Measurements from ENCODE around the gene OR52K1. TPM values are rescaled to one million over a fixed set of nuclear protein-coding genes. Genes with fewer than 3 reads are reported as not detected.

The OR52K1 gene
- not detected for total RNA-seq
- polyA plus RNA-seq, result not detected
- total RNA-seq, result 0 to 0.09 (median 0.04) reads per million in 6 experiments

DNA sequence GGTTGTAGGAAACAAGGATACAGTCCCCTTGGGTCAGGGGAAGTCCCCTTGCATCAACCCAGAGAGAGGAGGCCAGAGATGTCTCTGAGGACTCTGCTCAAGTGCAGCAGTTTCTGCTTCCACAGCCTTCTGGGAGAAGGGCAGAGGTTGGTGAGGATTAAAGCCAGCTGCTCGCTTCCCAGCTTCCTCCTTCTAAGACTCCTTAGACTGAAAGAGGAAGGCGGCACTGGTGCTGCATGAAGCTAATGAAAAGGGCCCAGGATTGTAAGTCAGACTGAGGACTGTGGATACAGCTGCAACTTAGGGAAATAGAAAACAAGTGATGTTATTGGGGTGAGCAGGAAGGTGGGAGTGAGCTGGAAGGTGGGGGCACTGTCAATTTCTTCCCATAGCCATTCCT, at the start of gene OR52K1:
Gene OR52K1 (plus strand): TSS at position 202 of the 400 bp plus-strand sequence. CDS start 6,255 bp downstream, outside the sequence.
- Mint-ChIP-seq H3K27me3 (peaks cover 0 to 6% (median 3%) of the 10 kb centered on the region in 5 donors), H3K4me3 (no peak within 1 kb of the TSS), H3K36me3 (no peaks in the 10 kb centered on the region), H3K4me1 (no peaks in the 10 kb centered on the region), H3K27ac (no peak within 1 kb of the TSS), H3K9me3 (no peaks in the 10 kb centered on the region)
- POLR2A ChIA-PET, result no interaction called here
- ATAC-seq (no peak), DNase-seq (no peak)

GRCh38 chr11:4433856-4434255, 48.6 kb upstream of the OR52K1 start:
- Mint-ChIP-seq H3K4me1 (no peaks in the 10 kb centered on the region), H3K4me3 (no peak overlapping the region), H3K27ac (no peak overlapping the region), H3K36me3 (peaks cover 0 to 4% (median 0%) of the 10 kb centered on the region in 3 donors), H3K27me3 (peaks cover 6 to 29% (median 7%) of the 10 kb centered on the region in 5 donors), H3K9me3 (peaks cover 0 to 4% (median 2%) of the 10 kb centered on the region in 9 donors)
- ATAC-seq (no peak), DNase-seq (no peak)
- POLR2A ChIA-PET, result no interaction called here

DNA sequence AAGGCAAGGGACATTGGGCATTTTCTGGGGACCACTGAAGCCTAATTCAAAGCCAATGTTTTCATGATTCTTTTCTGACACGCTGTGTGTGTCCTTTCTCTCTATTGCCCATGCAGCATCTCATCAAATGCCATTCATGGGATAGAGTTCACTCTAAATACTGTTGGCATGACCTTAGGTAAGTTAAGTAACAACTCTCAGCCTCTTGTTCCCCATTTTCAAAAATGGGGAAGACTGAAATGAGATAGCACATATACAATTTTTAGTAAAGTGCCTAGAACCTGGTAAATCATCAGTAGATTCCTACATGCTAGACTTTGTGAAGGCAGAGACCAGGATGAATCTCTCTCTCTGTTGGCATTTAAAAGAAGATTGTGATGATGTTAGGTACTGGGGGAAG, 46.0 kb upstream of the OR52K1 start:
- no peak overlapping the region for H3K4me3 Mint-ChIP-seq
- H3K4me1 Mint-ChIP-seq, result no peaks in the 10 kb centered on the region
- POLR2A ChIA-PET, result no interaction called here
- no peak overlapping the region for H3K27ac Mint-ChIP-seq
- H3K36me3 Mint-ChIP-seq, result peaks cover 0 to 8% (median 0%) of the 10 kb centered on the region in 3 donors
- ATAC-seq, result no peak
- no peak for DNase-seq
- peaks cover 0 to 10% (median 6%) of the 10 kb centered on the region in 9 donors for H3K9me3 Mint-ChIP-seq
- H3K27me3 Mint-ChIP-seq, result peaks cover 2 to 26% (median 6%) of the 10 kb centered on the region in 5 donors

DNA sequence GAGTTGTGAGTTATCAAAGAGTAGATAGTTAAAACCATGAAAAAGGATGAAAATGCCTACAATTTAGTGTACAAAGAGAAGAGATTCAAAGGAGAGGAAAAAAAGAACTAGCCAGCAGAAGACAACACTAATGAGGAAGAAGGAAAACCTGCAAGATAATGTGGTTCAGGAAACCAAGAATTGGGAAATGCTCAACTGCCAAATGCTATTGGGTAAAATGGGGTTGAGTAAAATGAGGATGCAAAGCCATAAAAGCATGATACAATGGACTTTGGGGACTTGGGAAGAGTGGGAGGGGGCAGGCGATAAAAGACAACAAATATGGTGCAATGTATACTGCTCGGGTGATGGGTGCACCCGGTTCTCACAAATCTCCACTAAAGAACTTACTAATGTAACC, 40.9 kb upstream of the OR52K1 start:
- no peak overlapping the region for H3K4me3 Mint-ChIP-seq
- peaks cover 5 to 18% (median 5%) of the 10 kb centered on the region in 5 donors for H3K27me3 Mint-ChIP-seq
- H3K36me3 Mint-ChIP-seq, result peaks cover 0 to 8% (median 0%) of the 10 kb centered on the region in 3 donors
- H3K27ac Mint-ChIP-seq, result no peak overlapping the region
- no peak for DNase-seq
- POLR2A ChIA-PET, result no interaction called here
- no peaks in the 10 kb centered on the region for H3K4me1 Mint-ChIP-seq
- no peak for ATAC-seq
- peaks cover 0 to 10% (median 7%) of the 10 kb centered on the region in 9 donors for H3K9me3 Mint-ChIP-seq

- no peak overlapping the region for H3K27ac Mint-ChIP-seq
- H3K9me3 Mint-ChIP-seq, result peaks cover 0 to 10% (median 7%) of the 10 kb centered on the region in 9 donors
- peaks cover 0 to 8% (median 0%) of the 10 kb centered on the region in 3 donors for H3K36me3 Mint-ChIP-seq
- peaks cover 2 to 11% (median 5%) of the 10 kb centered on the region in 5 donors for H3K27me3 Mint-ChIP-seq
- DNase-seq, result no peak
- no peak for ATAC-seq
- no peak overlapping the region for H3K4me3 Mint-ChIP-seq
- POLR2A ChIA-PET, result no interaction called here
- no peaks in the 10 kb centered on the region for H3K4me1 Mint-ChIP-seq
Observed at GRCh38 chr11:4443232-4443891, 39.1 kb upstream of the OR52K1 start.

DNA sequence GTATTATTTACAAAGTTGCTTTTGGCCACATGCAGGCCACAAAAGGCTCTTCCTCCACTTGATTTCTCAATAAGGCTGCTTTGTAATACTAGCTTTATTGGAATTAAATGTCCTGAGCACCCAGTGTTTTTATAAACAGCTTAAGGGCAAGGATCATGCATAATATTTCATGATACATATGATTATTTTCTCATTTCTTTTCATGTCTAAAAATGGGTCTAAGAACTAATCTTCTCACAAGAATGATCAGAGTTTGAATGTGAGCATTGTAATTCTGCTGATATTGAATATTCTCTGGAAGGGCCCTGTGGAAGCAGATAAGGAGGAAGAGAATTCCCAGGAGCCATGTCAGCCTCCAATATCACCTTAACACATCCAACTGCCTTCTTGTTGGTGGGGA, 33.5 kb upstream of the OR52K1 start, which contains the start of gene OR52K2:
Gene OR52K2 (plus strand): TSS at position 301 of the 400 bp plus-strand sequence. CDS start 45 bp downstream, at position 346.
- Mint-ChIP-seq H3K9me3 (peaks cover 0 to 6% (median 2%) of the 10 kb centered on the region in 9 donors), H3K4me3 (peak within 1 kb of the TSS in 1 of 10 donors; percentile 42), H3K4me1 (peaks cover 0 to under 1% (median 0%) of the 10 kb centered on the region in 4 donors), H3K27me3 (peaks cover 0 to 10% (median 3%) of the 10 kb centered on the region in 5 donors), H3K36me3 (peaks cover 0 to 6% (median 3%) of the 10 kb centered on the region in 3 donors), H3K27ac (peak within 1 kb of the TSS in 1 of 10 donors; percentile 45)
- ATAC-seq (no peak), DNase-seq (no peak)
- POLR2A ChIA-PET, result no interaction called here

- H3K27ac Mint-ChIP-seq, result no peak overlapping the region
- peaks cover 0 to 5% (median 2%) of the 10 kb centered on the region in 4 donors for H3K4me1 Mint-ChIP-seq
- POLR2A ChIA-PET, result no interaction called here
- H3K27me3 Mint-ChIP-seq, result peaks cover 1 to 25% (median 12%) of the 10 kb centered on the region in 5 donors
- peaks cover 0 to 15% (median 6%) of the 10 kb centered on the region in 3 donors for H3K36me3 Mint-ChIP-seq
- no peak for DNase-seq
- peaks cover 0 to 21% (median 7%) of the 10 kb centered on the region in 9 donors for H3K9me3 Mint-ChIP-seq
- no peak overlapping the region for H3K4me3 Mint-ChIP-seq
- no peak for ATAC-seq
Observed at GRCh38 chr11:4453118-4453517, 29.3 kb upstream of the OR52K1 start.

DNA sequence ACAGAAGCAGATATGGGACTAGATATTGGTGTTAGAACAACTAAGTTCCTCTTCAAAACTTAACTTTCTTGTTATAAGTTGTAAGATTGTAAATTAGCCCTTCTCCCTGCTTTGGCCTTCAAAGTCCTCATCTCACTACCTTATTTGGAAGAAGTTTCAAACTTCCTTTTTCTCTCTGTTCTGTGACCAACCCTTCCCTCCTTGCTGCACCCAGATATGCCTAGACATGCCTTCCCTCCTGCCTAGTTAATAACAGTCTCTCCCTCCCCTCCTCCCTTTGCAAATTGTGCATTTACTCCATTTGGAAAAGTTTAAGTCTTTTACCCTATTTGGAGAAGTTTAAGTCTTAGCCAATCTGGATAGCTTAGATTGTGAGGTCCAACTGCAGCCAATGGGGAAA, 28.4 kb upstream of the OR52K1 start:
- peaks cover 0 to 15% (median 6%) of the 10 kb centered on the region in 3 donors for H3K36me3 Mint-ChIP-seq
- no peak for DNase-seq
- peaks cover 0 to 5% (median 2%) of the 10 kb centered on the region in 4 donors for H3K4me1 Mint-ChIP-seq
- peaks cover 0 to 21% (median 7%) of the 10 kb centered on the region in 9 donors for H3K9me3 Mint-ChIP-seq
- POLR2A ChIA-PET, result no interaction called here
- ATAC-seq, result no peak
- H3K4me3 Mint-ChIP-seq, result no peak overlapping the region
- no peak overlapping the region for H3K27ac Mint-ChIP-seq
- peaks cover 3 to 29% (median 15%) of the 10 kb centered on the region in 5 donors for H3K27me3 Mint-ChIP-seq

DNA sequence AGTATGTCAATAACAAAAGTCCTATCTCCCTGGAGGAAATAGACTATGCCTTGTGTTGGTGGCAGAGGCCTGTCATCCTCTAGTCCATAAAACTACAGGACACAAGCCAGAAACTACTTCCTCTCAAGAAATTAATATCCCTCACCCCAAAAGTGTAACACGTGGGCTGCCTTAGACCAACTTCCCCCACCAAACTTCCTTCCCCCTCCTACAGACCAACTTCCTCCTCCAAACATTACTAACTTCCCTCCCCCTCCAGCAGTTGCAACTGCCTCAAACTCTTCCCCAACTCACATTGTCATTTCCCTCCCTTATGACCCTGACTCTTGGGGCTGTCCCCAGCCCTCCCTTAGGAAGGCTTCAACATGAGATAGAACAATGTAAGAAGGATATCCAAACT, 27.0 kb upstream of the OR52K1 start:
- no peak for DNase-seq
- Mint-ChIP-seq H3K4me1 (peaks cover 0 to 5% (median 2%) of the 10 kb centered on the region in 4 donors), H3K9me3 (peaks cover 0 to 21% (median 7%) of the 10 kb centered on the region in 9 donors), H3K27me3 (peaks cover 3 to 35% (median 20%) of the 10 kb centered on the region in 5 donors), H3K27ac (no peak overlapping the region), H3K36me3 (peaks cover 0 to 15% (median 6%) of the 10 kb centered on the region in 3 donors), H3K4me3 (no peak overlapping the region)
- POLR2A ChIA-PET, result no interaction called here
- ATAC-seq, result no peak

DNA sequence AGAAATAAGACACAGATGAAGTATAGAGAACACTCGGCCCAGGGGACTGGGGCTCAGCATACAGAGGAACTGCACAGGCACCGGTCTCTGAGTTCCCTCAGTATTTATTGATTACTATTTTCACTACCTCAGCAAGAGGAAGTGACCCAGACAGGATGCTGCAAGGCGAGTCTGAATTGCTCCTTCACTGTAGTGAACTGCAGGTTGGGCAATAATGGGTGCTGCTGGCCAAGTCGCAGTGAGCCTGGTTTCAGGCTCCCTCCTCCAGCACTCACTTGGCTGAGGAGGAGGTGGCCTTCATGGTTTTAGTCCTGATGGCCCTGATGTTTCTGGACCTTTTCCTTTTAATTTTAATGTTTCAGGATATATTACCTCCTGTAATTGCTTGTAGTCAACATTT, 22.9 kb upstream of the OR52K1 start:
- Mint-ChIP-seq H3K27ac (no peak overlapping the region), H3K27me3 (peaks cover 11 to 59% (median 26%) of the 10 kb centered on the region in 5 donors), H3K36me3 (peaks cover 0 to 13% (median 0%) of the 10 kb centered on the region in 3 donors), H3K4me1 (peaks cover 0 to 5% (median 1%) of the 10 kb centered on the region in 4 donors), H3K9me3 (peaks cover 0 to 38% (median 8%) of the 10 kb centered on the region in 9 donors), H3K4me3 (no peak overlapping the region)
- DNase-seq (no peak), ATAC-seq (no peak)
- POLR2A ChIA-PET, result no interaction called here

- H3K4me1 Mint-ChIP-seq, result peaks cover 0 to 5% (median 1%) of the 10 kb centered on the region in 4 donors
- POLR2A ChIA-PET, result interaction anchor here (0.5 kb wide), 1 partner anchor 75 kb away, joined by 3 read pairs; no protein-coding TSS in a partner anchor
- ATAC-seq (no peak), DNase-seq (no peak)
- peaks cover 0 to 14% (median 0%) of the 10 kb centered on the region in 3 donors for H3K36me3 Mint-ChIP-seq
- no peak overlapping the region for H3K4me3 Mint-ChIP-seq
- peaks cover 11 to 59% (median 26%) of the 10 kb centered on the region in 5 donors for H3K27me3 Mint-ChIP-seq
- H3K9me3 Mint-ChIP-seq, result peaks cover 1 to 38% (median 13%) of the 10 kb centered on the region in 9 donors
- H3K27ac Mint-ChIP-seq, result no peak overlapping the region
Observed at GRCh38 chr11:4460151-4460550, 22.3 kb upstream of the OR52K1 start.

DNA sequence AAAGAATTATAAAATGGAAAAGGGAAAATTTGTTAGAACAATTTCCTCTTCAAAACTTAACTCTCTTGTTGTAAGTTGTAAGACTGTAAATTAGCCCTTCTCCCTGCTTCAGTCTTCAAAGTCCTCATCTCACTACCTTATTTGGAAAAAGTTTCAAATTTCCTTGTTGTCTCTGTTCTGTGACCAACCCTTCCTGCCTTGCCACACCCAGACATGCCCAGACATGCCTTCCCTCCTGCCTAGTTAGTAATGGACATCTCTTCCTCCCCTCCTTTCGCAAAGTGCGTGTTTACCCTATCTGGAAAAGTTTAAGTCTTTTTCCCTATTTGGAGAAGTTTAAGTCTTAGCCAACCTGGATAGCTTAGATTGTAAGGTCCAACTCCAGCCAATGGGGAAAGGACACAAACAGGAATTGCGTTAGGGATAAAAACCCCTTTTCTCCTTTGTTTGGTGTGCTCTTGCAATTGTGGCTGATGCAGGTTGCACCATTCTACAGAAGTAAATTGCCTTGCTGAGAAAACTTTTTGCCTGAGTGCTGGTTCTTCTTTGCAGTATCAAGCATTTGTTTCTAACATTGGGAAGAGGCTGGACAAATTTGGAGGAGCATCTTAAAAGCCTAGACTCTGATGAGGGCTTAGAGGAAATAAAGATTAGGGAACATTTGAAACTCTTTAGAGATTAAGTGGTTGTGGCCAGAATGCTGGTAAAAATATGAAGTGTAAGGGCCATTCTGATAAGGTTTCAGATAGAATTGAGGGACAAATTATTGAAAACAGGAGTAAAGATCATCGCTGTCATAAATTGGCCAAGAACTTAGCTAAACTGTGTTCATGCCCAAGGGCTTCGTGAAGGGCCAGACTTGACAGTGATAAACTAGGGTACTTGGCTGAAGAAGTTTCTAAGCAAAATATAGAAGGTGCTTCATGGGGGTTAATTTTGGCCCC, 18.0 kb upstream of the OR52K1 start:
- H3K4me3 Mint-ChIP-seq, result no peak overlapping the region
- ATAC-seq (no peak), DNase-seq (no peak)
- peaks cover 0 to 31% (median 11%) of the 10 kb centered on the region in 9 donors for H3K9me3 Mint-ChIP-seq
- peak overlapping the region in 1 of 10 donors; percentile 15 for H3K27ac Mint-ChIP-seq
- peaks cover 0 to 9% (median 0%) of the 10 kb centered on the region in 3 donors for H3K36me3 Mint-ChIP-seq
- H3K27me3 Mint-ChIP-seq, result peaks cover 11 to 30% (median 21%) of the 10 kb centered on the region in 5 donors
- POLR2A ChIA-PET, result no interaction called here
- H3K4me1 Mint-ChIP-seq, result no peaks in the 10 kb centered on the region

Data from naive thymus-derived CD8-positive, alpha-beta T cell (primary cell).